Left lobe of liver (tissue), 2 donors: ENCODE results near the gene RPP38. TPM values are rescaled to one million over a fixed set of nuclear protein-coding genes. Genes with fewer than 3 reads are reported as not detected.

Experiments used
- ATAC-seq: fragments of 200-7000 bp; cut with Tn5 transposase; one replicate; pipeline ENCODE4 v1.9.1; 2020; ENCODE audit warnings: mild to moderate bottlenecking, moderate library complexity
- DNase-seq: peaks from one replicate; pipeline ENCODE4 v3.0.0-alpha.2; 2020; ENCODE audit warnings: low spot score
- total RNA-seq: library from RNA; stranded (reverse); gene quantifications from one replicate; pipeline ENCODE4 v1.2.1, GENCODE V29; 2021
- donor health status: DM: no; HTN: no; CAD: no; lungs with moderate emphysema.
- donor health status: DM: no; HTN: yes; CAD: no.

The RPP38 gene, protein sequence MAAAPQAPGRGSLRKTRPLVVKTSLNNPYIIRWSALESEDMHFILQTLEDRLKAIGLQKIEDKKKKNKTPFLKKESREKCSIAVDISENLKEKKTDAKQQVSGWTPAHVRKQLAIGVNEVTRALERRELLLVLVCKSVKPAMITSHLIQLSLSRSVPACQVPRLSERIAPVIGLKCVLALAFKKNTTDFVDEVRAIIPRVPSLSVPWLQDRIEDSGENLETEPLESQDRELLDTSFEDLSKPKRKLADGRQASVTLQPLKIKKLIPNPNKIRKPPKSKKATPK
- 6.1 TPM for total RNA-seq

DNA sequence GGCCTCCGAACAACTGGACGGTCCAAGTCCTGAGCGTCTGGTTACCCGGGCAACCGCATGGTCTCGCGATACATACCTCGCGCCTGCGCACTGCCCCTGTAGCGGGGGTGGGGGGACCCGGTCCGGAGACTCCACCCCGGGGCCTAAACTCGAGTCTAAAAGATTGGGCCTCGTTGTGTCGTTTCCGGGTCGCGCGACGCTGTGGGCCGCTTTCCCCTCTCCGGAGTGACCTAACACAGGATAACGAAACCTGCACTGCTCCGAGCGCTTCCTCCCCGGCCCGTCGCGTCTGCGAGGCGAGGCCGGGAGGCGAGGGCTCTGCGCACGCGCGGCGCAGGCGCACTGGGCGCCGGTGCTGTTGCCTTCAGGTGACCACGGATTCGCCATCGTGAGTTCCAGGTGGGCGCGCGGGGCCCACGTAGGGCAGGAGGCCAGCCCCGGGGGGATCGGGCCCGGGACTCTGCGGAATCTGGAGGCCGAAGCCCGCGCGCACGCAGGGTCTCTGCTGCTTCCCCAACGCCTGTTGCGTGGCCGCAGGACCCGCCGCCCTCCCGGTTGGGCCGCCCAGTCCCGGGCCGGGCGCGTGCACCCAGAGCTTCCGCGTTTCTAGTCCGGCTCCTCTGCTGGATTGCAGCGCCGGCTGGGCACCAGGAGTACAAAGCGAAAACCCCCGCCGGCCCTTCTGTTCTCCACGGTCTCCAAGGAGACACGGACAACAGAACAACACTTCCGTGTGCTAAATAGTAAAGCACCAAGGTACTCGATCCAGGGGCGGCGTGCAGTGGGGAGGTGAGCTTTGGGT is at the start of gene RPP38:
Gene RPP38 (plus strand): TSS at position 345 of the 802 bp plus-strand sequence. CDS start 5,960 bp downstream, outside the sequence.
- ATAC-seq (peak; percentile 92), DNase-seq (peak; percentile 98)

DNA sequence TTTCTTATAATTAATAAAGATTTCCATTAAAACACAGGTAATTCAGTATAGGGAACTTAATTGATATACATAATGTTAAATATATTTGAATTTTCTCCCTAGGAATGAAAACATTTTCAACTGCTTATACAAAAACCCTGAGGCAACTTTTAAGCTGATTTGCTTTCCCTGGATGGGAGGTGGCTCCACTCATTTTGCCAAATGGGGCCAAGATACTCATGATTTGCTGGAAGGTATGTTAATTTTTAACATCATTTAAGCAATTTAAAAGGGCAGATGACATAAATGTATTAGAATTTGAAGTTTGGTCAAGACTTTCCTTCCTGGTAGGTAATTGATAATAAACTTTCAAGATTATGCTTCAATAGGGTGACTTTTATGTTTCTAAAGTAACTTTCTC is 47.6 kb upstream of the RPP38 start:
- DNase-seq (no peak), ATAC-seq (no peak)

DNA sequence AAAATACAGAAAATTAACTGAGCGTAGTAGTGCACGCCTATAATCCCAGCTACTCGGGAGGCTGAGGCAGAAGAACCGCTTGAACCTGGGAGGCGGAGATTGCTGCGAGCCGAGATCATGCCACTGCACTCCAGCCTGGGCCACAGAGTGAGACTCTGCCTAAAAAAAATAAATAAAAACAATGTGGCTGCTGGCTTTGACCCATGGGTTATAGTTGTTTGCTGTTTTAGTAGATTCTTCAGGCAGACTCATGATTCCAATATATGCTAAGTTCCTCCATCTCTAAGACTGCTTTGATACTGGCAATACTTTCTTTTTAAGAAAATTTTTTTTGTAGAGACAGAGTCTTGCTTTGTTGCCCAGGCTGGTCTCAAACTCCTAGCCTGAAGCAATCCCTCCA is 45.0 kb upstream of the RPP38 start:
- DNase-seq (no peak), ATAC-seq (no peak)

DNA sequence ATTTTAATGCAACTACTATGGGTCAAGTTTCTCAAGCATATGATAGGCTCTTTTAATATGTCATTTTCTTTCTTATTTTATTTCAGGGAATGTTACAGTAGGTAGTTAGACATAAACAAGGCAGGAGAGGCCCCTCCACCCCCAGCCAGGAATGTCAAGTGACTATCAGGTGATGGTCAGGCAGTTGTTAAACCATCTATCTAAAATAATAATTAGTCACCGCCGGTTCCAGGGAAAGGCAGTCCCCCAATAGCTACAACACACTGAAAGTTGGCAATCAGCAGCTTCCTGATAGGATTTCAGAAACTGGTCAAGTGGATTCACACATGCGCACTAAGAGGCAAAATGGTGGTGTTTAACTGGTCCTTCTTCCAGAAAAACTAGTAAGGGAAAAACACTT is 44.1 kb upstream of the RPP38 start:
- ATAC-seq (no peak), DNase-seq (no peak)

DNA sequence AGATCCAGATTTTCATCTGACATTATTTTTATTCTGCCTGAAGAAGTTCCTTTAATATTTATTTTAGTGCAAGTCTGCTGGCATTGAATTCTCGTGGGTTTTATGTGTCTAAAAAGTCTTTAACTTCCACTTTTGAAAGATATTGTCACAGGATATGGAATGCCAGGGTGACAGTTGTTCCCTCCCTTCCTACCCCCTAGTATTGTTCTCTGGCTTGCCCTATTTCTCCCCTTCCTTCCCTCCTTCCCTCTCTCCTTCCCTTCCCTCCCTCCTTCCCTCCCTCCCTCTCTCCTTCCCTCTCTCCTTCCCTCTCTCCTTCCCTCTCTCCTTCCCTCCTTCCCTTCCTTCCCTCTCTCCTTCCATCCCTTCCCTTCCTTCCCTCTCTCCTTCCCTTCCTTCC is 38.5 kb upstream of the RPP38 start:
- ATAC-seq (no peak), DNase-seq (no peak)

DNA sequence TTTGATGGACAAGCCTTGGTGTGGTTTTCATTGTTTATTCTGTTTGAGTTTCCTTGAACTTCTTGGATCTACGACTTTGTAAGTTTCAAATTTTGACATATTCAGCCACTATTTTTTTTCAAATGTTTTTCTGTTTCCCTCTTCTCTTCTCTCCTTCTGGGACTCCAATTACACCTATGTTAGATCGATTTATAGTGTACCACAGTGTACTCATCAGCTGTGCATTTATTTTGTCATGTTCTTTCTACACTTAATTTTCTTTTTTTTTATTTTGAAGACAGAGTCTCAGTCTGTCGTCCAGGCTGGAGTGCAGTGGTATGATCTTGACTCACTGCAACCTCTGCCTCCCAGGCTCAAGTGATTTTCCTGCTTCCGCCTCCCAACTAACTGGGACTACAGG is 37.2 kb upstream of the RPP38 start:
- DNase-seq (no peak), ATAC-seq (no peak)

- ATAC-seq (no peak), DNase-seq (no peak)
These were observed 36.5 kb upstream of the RPP38 start for GRCh38 chr10:15060638-15061037.

DNA sequence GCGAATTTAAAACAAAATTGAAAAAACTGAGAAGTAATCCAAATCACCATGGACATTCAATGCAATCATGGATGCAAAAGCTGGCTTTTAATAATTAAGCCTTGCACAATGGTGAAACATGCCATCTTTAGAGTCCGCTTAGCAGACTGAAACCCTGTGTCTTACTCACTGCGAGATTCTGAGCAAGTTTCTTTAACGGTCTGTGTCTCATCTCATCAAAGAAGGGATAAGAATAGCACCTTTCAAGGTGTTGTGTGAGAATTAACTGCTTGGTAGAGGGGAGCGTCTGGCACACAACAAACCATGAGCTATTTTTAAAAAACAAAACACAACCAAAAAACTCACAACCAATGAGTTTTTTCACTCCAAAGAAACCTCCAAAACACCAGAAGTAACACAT is 30.0 kb upstream of the RPP38 start:
- ATAC-seq (no peak), DNase-seq (no peak)

GRCh38 chr10:15068802-15069201 is 28.4 kb upstream of the RPP38 start:
- DNase-seq = no peak
- no peak for ATAC-seq

- ATAC-seq = no peak
These were observed 27.9 kb upstream of the RPP38 start for GRCh38 chr10:15069230-15069629.

GRCh38 chr10:15072358-15072757 is 24.8 kb upstream of the RPP38 start:
- no peak for DNase-seq
- no peak for ATAC-seq

More at GRCh38 chr10:15069230-15069629, 27.9 kb upstream of the RPP38 start:
- no peak for DNase-seq

GRCh38 chr10:15075421-15075820 is 21.7 kb upstream of the RPP38 start:
- no peak for ATAC-seq
- DNase-seq = peak; percentile 15

- ATAC-seq = no peak
- DNase-seq = peak; percentile 36
These were observed 13.3 kb upstream of the RPP38 start for GRCh38 chr10:15083674-15084501.

DNA sequence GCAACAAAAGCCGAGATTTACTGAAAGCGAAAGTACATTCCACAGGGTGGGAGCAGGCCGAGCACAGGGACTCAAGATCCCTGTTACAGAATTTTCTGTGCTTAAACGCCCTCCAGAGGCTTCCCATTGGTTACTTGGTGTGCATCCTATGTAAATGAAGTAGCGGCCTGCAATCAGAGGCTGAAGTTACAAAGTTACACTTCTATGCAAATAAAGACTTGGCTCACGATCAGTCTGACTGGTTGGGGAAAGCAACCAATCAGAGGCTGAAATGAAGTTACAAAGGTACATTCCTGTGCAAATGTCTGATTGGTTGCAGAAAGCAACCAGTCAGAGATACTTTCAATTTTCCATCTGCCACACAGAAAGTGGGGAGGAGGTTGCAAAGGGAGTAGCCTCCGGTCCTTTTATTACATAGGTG is 12.6 kb upstream of the RPP38 start:
- peak; percentile 62 for DNase-seq
- peak; percentile 86 for ATAC-seq

- peak; percentile 90 for ATAC-seq
- peak; percentile 72 for DNase-seq
These were observed 8.5 kb upstream of the RPP38 start, which contains the start of gene ACBD7 for GRCh38 chr10:15088428-15089261. ACBD7 (minus strand) TSS chr10:15088776; CDS start chr10:15088728, 48 bp downstream.

DNA sequence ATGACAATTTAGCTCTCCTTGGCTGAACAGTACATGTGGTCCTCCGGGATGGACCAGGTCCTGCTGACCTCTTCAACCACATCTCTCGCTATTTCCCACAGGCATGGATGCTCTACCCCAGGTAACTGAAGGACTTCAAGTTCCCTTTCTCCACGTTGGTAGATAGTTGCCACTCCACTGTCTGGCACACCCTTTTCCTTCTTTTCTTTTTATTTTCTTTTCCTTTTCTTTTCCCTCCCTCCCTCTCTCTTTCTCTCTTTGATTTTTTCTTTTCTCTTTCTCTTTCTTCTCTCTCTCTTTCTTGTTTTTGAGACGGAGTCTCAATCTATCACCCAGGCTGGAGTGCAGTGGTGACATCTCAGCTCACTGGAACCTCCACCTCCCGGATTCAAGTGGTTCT is 5.7 kb upstream of the RPP38 start:
- DNase-seq (no peak), ATAC-seq (no peak)

DNA sequence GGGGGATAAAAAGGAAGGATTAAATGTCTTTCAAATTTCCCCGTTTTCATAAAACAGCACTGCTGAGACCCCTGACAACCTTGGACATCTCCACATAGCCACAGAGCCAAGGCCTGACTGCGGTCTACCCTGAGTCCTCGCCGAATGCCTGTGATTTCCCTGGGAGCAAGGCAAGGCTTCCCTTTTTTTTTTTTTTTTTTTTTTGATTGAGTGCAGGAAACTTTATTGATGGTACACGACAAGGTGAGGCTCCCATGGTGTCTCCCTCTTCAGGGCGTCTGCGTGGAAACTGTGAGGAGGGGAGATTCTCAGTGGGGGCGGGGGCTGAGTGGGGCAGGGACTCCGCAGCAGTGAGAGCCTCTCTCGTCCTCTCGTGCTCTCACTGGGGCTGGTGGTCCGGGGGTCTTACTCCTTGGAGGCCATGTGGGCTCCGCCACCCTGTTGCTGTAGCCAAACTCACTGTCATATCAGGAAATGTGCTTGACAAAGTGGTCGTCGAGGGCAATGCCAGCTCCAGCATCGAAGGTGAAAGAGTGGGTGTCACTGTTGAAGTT is 4.2 kb upstream of the RPP38 start:
- DNase-seq (no peak), ATAC-seq (no peak)

DNA sequence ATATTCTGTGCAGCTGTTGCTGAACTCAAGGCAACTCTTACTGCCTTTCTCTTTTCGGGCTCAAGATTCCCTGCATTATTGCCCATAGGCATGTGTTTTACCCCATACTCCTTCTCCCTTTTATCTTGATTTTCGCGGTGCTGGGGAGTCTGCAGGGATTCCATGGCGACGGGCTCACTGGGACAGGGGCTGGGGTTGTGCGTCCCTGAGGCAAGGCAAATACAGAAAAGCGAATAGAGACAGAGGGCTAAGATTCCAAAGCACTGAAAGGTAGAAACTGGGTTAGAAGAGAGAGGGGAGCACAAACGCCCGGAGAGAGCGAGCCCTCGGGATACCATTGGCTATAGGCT is 519 bp upstream of the RPP38 start:
- DNase-seq (no peak), ATAC-seq (peak; percentile 23)

GRCh38 chr10:15099886-15100285 is 2.7 kb downstream of the RPP38 start:
- no peak for DNase-seq
- ATAC-seq = no peak

- DNase-seq (no peak), ATAC-seq (no peak)
These were observed 6.4 kb downstream of the RPP38 start for GRCh38 chr10:15103513-15103912.
